GM12873 (cell line): Measurements from ENCODE around the gene TPRX1.

ENCODE experiments used
- TF ChIP-seq, protein P1 (sequence below): IDR thresholded peaks from 2 replicates; pipeline ENCODE4 v1.5.1; 2012; ENCODE audit warnings: low read depth, mild to moderate bottlenecking, moderate library complexity, low read length, control low read depth; ENCODE audit not compliant: insufficient read depth; ENCODE audit errors: missing control alignments

Gene TPRX1

DNA sequence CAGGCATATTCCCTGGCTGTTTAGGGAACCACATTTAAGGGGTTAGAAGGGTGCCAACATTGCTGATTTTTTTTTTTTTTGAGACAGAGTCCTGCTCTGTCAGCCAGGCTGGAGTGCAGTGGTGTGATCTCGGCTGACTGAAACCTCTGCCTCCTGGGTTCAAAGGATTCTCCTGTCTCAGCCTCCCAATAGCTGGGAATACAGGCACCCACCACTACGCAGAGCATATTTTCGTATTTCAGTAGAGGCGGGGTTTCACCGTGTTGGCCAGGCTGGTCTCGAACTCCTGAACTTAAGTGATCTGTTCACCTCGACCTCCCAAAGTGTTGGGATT, 9.6 kb upstream of the TPRX1 start:
- TF ChIP-seq, protein P1, sequence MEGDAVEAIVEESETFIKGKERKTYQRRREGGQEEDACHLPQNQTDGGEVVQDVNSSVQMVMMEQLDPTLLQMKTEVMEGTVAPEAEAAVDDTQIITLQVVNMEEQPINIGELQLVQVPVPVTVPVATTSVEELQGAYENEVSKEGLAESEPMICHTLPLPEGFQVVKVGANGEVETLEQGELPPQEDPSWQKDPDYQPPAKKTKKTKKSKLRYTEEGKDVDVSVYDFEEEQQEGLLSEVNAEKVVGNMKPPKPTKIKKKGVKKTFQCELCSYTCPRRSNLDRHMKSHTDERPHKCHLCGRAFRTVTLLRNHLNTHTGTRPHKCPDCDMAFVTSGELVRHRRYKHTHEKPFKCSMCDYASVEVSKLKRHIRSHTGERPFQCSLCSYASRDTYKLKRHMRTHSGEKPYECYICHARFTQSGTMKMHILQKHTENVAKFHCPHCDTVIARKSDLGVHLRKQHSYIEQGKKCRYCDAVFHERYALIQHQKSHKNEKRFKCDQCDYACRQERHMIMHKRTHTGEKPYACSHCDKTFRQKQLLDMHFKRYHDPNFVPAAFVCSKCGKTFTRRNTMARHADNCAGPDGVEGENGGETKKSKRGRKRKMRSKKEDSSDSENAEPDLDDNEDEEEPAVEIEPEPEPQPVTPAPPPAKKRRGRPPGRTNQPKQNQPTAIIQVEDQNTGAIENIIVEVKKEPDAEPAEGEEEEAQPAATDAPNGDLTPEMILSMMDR: no peak

DNA sequence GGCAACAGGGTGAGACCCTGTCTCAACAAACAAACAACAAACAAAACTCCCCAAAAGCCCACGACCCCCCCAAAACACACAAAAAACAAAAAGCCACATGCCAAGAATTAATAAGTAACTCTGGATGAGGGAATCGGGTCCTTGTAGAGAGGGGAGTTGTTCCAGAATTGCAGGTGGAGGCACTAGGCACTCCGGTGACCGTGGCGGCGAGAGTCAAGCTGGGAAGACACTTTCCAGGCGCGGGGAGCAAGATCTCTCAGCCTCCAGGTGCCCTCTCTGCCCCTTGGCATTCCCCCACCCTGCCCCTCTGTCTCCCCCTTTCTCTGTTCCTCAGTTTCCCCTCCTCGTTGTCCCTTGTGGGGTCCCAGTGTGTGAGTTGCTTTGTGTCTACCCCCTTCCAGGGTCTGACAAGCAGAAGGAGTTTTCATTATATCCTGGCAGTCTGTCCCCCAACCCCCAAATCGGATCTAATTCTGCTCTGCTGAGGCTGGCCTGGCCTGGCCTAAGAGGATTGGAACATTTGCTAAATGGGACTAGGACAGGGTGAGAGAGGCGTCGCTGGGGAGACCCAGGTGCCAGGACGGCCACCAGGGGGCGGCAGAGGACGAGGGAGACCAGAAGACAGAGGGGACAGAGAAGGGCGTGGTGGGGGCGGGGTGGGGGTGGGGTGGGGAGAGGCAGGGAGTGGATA, 9.1 kb upstream of the TPRX1 start:
- TF ChIP-seq, protein P1: peak; percentile 75

DNA sequence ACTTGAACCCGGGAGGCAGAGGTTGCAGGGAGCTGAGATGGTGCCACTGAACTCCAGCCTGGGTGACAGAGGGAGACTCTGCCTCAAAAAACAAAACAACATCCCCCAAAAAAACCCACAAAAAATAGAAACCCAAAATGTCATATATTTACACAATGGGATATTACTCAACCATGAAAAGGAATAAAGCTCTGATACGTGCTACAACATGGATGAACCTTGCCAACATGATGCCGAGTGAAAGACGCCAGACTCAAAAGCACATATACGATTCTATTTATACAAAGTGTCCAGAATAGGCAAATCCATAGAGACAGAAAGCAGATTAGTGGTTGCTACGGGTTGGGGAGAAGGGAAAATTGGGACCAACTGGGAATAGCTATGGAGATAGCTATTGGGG, 2.1 kb upstream of the TPRX1 start:
- TF ChIP-seq, protein P1: no peak

DNA sequence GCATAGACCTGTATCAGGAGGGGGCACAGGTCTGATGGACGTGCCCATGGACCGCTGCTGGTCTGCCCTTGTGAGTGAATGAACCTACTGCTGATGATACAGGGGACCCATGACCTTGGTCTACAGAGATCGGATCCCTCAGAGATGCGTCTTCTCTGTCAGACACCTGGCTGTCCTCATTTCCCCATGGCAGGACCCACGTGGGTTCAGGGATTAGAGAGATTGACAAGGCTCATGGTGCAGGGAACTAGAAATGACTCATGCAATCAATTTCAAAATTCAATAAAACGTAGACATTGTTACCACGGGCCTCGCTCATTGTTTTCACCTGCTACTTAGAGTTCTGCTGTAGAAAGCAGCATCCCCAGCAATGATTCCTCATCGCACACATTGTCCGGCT, 962 bp upstream of the TPRX1 start:
- TF ChIP-seq, protein P1: no peak

DNA sequence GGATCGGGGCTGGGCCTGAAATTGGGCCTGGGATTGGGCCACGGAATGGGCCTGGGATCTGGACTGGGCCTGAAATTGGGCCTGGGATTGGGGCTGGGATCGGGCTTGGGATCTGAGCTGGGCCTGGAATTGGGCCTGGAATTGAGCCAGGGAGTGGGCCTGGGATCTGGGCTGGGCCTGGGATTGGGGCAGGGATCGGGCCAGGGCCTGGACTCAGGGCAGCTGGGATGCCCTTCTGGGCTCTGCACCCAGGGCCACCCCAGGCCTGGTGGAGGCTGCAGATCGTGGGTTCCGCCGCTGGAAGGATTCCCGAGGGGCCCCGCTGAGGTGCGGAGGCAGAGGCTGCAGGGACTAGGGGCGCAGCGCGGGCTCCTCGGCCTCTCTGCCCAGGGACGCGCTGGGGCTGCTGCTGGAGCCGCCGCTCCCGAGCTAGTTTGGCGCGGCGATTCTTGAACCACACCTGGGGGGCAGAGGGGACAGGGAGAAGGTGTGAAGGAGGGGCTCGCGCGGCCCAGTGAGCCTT, 1.8 kb downstream of the TPRX1 start:
- TF ChIP-seq, protein P1: no peak

DNA sequence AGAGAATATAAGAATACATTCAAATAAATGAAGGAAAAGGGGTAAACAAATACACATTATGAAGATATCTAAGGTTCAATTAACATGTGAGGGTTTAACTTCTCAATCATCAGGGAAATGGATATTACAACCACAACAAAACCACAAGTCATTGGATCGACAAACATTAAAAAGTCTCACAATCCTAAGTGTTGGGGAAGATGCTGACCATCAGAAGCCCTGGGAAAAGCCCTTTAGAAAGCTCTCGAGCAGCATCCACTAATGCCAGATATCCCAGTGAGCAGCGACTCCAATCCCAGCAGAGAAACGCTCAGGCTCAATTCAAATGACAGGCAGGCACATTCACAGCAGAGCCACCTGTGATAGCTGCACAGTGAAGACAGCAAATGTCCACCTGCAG, 3.1 kb downstream of the TPRX1 start:
- TF ChIP-seq, protein P1: no peak

DNA sequence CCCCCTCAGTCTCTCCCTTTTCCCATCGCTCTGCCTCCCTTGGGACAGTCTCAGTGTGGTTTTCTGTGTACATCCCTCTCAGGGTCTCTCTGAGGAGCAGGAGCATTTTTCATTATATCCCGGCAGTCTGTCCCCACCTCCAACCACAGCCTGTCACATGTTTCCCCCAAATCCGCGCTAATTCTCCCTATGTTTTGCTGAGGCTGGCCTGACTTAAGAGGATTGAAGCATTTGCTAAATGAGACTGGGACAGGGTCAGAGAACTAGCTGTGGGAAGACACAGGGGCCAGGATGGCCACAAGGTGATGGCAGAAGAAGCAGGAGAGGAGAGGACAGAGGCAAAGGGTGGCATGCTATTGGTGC, 5.5 kb downstream of the TPRX1 start:
- TF ChIP-seq, protein P1: no peak
